HG02759 (cell line): ENCODE data around the gene PINK1.
"Not testable (repeated sequence)": the region's sequence is repeated elsewhere in the genome, so short reads cannot be mapped to it uniquely, and the experiment has no call there.

Source experiments
- ATAC-seq: cut with Tn5 transposase; IDR thresholded peaks from one replicate; pipeline ENCODE4 v1.9.1; 2021; ENCODE audit warnings: mild to moderate bottlenecking, moderate library complexity; ENCODE audit not compliant: unreplicated experiment

The PINK1 gene

GRCh38 chr1:20633190-20634064 lies at the start of gene PINK1:
Gene PINK1, plus strand, starts transcription at chr1:20633458. Its CDS starts 91 bp downstream, at chr1:20633549.
- peak; percentile 73 for ATAC-seq

- ATAC-seq = no peak
These were observed 48.4 kb upstream of the PINK1 start for GRCh38 chr1:20584890-20585289.

GRCh38 chr1:20586953-20587660 lies 46.2 kb upstream of the PINK1 start:
- ATAC-seq = no peak

GRCh38 chr1:20587661-20588053 lies 45.6 kb upstream of the PINK1 start:
- no peak for ATAC-seq

- no peak for ATAC-seq
These were observed 44.5 kb upstream of the PINK1 start, which contains the start of gene CDA for GRCh38 chr1:20588634-20589225. Gene CDA, plus strand, starts transcription at chr1:20589097. Its CDS starts 33 bp downstream, at chr1:20589130.

GRCh38 chr1:20589331-20590278 lies 43.7 kb upstream of the PINK1 start:
- ATAC-seq = no peak

- no peak for ATAC-seq
These were observed 42.9 kb upstream of the PINK1 start for GRCh38 chr1:20590306-20590777.

- ATAC-seq = no peak
These were observed 39.5 kb upstream of the PINK1 start for GRCh38 chr1:20593756-20594155.

- ATAC-seq = no peak
These were observed 38.5 kb upstream of the PINK1 start for GRCh38 chr1:20594746-20595145.

- ATAC-seq = no peak
These were observed 37.2 kb upstream of the PINK1 start for GRCh38 chr1:20596106-20596505.

GRCh38 chr1:20597650-20598049 lies 35.6 kb upstream of the PINK1 start:
- no peak for ATAC-seq

GRCh38 chr1:20600156-20600555 lies 33.1 kb upstream of the PINK1 start:
- no peak for ATAC-seq

GRCh38 chr1:20601129-20601825 lies 32.0 kb upstream of the PINK1 start:
- ATAC-seq = no peak

- ATAC-seq = no peak
These were observed 30.3 kb upstream of the PINK1 start for GRCh38 chr1:20602851-20603450.

- ATAC-seq = no peak
These were observed 29.5 kb upstream of the PINK1 start for GRCh38 chr1:20603504-20604464.

- ATAC-seq = no peak
These were observed 28.6 kb upstream of the PINK1 start for GRCh38 chr1:20604678-20605077.

- not testable (repeated sequence) for ATAC-seq
These were observed 26.3 kb upstream of the PINK1 start for GRCh38 chr1:20606801-20607570.
